DMS153 treated with DMSO at 0.1 percent for 48 hours (cell line): ENCODE results near the gene ELMOD2.

Experiments
- DNase-seq: peaks from one replicate; lab custom pipeline; 2025; ENCODE audit not compliant: unreplicated experiment; lab: John Stamatoyannopoulos, UW

ELMOD2 gene

GRCh38 chr4:140579278-140579677 is 55.3 kb downstream of the ELMOD2 start:
- peak; percentile 25 for DNase-seq

- DNase-seq, result no peak
These were observed 57.1 kb downstream of the ELMOD2 start for GRCh38 chr4:140581078-140581477.

GRCh38 chr4:140584439-140584838 is 60.5 kb downstream of the ELMOD2 start:
- DNase-seq, result no peak

DNA sequence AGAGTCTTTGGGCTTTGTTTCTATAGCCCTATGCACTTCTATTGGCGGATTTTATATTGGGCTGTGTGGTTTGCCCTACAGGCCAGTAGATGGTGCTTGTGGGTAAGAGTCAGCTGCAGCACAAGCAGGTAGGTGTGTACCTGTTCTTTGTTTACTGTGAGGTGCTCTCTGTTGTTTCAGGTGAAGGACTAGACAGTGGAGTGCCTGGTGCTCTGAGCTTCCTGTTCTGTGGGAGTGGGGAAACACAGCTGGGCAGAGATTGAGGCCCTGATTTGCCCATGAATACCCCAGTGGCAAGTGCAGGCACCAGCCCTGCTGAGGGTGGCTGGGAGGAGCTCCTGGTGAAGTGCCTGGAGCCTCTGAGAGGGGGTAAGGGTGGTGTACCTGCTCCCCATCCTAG is 71.1 kb downstream of the ELMOD2 start:
- DNase-seq, result peak; percentile 9

- DNase-seq, result no peak
These were observed 76.4 kb downstream of the ELMOD2 start for GRCh38 chr4:140600408-140600807.

- no peak for DNase-seq
These were observed 78.7 kb downstream of the ELMOD2 start for GRCh38 chr4:140602714-140603113.

DNA sequence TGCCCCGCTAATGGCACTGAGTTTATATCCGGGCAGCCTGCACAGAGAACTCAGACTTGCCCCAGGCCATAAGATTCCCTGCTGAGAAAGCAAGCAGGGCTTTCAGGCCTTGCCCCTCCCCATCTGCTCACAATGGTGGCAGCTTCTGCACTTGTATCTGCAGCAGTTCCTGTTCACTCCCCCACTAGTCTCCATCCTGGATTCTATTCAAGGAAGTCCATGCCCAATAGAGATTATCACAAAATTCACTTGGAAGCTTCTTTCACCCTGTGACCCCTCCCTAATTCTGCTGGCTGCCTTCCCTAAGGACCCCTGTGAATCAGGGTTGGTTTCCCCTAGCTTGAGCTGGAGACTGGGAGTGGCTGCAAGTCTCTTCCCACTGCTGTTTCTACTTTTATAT is 79.3 kb downstream of the ELMOD2 start:
- no peak for DNase-seq
